ENCODE data around the gene TMEM178B. TPM values are rescaled to one million over a fixed set of nuclear protein-coding genes. Genes with fewer than 3 reads are reported as not detected.
A peak's percentile ranks its signal among the peaks of the same experiment; 100 is the strongest.

Gene TMEM178B
- total RNA-seq, 2 donors from 2014 or later, result 1.7 to 2.1 TPM

DNA sequence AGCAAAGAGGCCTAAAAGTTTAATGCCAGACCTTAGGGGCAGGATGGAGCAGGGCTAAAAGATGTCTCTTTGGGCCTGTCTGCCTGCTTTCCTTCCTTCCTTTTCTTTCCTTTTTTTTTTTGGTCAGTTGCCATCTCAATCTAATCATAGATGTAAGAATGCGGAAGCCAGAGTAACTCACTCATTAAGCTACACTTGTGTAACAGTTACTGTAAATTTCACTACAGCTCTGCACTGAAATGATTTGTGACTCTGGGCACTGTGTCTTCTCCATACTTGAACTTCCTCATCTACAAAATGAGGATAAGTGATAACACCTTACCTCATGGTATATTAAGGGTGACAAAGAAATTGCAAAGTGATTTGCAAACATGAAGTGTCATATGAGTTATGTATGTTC is 401.8 kb downstream of the TMEM178B start:
- H3K27ac Mint-ChIP-seq, result no peak overlapping the region
- no peak for ATAC-seq (replicated peaks)
- H3K36me3 Mint-ChIP-seq (ENCODE audit: low read depth), result no peaks in the 10 kb centered on the region
- no peak overlapping the region for H3K4me3 Mint-ChIP-seq
- no peaks in the 10 kb centered on the region for H3K9me3 Mint-ChIP-seq
- H3K27me3 Mint-ChIP-seq, result peaks cover 20% of the 10 kb centered on the region
- H3K4me1 Mint-ChIP-seq, result no peaks in the 10 kb centered on the region

DNA sequence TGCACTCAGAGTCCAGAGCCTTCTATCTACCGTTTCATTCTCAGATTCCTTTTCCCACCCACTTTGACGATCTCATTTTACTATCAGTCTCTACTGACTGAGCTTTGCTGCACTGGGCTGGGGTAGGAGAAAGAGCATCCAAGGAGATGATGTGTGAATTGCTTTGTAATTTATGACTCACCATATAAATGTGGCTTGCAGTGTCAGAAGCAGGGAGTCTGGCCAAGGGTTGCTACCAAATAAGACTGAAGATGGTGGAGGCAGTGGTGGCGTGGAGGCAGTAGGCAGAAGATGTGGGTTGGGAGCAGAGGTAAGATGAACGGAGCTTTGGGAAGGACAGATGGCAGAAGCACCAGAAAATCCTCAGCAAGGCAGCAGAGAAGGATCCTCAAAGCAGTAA is 404.0 kb downstream of the TMEM178B start:
- Mint-ChIP-seq H3K4me3 (no peak overlapping the region), H3K36me3 (ENCODE audit: low read depth) (no peaks in the 10 kb centered on the region), H3K4me1 (no peaks in the 10 kb centered on the region), H3K27ac (no peak overlapping the region), H3K27me3 (peaks cover 27% of the 10 kb centered on the region), H3K9me3 (no peaks in the 10 kb centered on the region)
- no peak for ATAC-seq (replicated peaks)

DNA sequence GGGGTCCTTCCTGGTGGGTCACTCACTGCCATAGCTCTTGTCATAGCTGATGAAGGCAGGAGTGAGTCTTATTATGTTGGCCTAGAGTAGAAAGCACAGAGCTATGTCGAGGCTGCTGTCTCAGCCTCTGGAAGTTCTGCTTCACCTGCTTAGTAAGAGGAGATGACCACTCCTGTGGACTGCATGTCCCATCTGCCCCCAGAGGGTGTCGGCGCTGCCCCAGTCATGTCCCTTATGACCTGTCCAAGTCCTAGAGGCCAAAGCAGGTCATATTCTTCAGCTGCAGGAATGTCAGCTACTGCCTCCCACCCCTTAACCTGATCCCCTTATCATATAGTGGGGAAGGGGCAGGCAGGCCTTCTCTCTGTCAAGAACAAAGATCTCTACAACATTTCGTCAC is 405.0 kb downstream of the TMEM178B start:
- Mint-ChIP-seq H3K27ac (no peak overlapping the region), H3K27me3 (peaks cover 35% of the 10 kb centered on the region), H3K4me3 (no peak overlapping the region), H3K36me3 (ENCODE audit: low read depth) (no peaks in the 10 kb centered on the region), H3K4me1 (no peaks in the 10 kb centered on the region), H3K9me3 (no peaks in the 10 kb centered on the region)
- ATAC-seq (replicated peaks), result no peak

DNA sequence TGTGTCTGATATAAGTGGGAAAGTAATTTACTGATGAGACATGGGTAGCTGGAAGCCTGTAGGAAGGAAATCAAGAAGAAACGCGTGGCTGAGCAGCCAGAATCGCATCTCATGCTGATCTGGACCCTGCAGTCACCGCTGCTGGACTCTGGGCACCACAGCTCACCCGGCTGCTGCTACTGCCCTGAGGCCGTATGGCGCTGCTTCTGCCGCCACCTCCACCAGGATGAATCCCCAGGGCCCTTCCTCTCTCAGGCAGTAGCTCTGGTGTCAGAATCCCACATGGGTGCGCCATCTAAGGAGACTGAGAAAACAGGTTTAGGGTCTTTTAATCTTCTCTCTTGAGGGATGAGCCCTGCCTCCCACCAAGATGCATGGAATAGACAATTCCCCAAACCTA is 407.1 kb downstream of the TMEM178B start:
- Mint-ChIP-seq H3K4me1 (no peaks in the 10 kb centered on the region), H3K36me3 (ENCODE audit: low read depth) (no peaks in the 10 kb centered on the region), H3K4me3 (no peak overlapping the region), H3K27me3 (peaks cover 35% of the 10 kb centered on the region), H3K27ac (no peak overlapping the region), H3K9me3 (no peaks in the 10 kb centered on the region)
- no peak for ATAC-seq (replicated peaks)

DNA sequence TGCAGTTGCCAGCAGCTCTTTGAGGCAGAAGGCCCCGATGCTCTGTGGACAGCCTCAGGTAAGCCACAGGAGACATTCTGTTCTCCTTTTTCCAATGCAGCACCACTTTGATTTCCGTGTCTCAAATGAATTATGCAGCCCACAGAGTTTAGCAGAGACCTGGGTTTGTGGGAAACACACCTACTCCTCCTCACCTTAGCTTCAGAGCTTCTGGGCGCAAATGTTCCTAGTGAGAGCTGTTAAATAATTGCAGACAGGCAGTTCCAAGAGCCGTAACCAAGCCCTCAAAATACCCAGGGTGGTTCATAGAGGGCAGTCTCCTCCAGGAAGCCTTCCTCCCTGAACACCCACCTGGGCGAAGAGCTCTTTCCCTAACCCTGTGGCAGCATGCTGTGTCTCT is 408.1 kb downstream of the TMEM178B start:
- Mint-ChIP-seq H3K4me1 (no peaks in the 10 kb centered on the region), H3K9me3 (no peaks in the 10 kb centered on the region), H3K27ac (no peak overlapping the region), H3K36me3 (ENCODE audit: low read depth) (no peaks in the 10 kb centered on the region), H3K27me3 (peaks cover 38% of the 10 kb centered on the region), H3K4me3 (no peak overlapping the region)
- ATAC-seq (replicated peaks), result no peak

DNA sequence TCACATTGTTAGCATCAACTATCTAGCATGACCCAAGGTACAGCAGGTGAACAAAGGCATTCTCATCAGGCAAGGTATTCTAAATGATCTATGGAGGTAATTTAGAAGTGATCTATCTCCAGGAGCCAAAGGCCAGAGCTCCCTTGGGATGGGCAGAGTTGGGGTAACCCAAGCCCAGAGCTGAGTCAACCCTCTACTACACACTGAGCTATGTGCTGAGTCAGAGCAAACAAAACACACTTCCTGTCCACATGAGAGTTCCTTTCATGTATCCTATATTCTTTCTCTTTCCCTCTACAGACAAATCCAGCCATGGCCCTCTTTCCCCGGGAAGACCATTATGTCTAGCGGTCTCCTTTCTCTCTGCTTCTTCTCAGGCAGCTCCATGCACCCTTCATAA is 409.2 kb downstream of the TMEM178B start:
- no peaks in the 10 kb centered on the region for H3K9me3 Mint-ChIP-seq
- ATAC-seq (replicated peaks), result peak; percentile 70
- peak overlapping the region; percentile 13 for H3K27ac Mint-ChIP-seq
- H3K4me1 Mint-ChIP-seq, result no peaks in the 10 kb centered on the region
- H3K36me3 Mint-ChIP-seq (ENCODE audit: low read depth), result no peaks in the 10 kb centered on the region
- H3K4me3 Mint-ChIP-seq, result no peak overlapping the region
- peaks cover 31% of the 10 kb centered on the region for H3K27me3 Mint-ChIP-seq

DNA sequence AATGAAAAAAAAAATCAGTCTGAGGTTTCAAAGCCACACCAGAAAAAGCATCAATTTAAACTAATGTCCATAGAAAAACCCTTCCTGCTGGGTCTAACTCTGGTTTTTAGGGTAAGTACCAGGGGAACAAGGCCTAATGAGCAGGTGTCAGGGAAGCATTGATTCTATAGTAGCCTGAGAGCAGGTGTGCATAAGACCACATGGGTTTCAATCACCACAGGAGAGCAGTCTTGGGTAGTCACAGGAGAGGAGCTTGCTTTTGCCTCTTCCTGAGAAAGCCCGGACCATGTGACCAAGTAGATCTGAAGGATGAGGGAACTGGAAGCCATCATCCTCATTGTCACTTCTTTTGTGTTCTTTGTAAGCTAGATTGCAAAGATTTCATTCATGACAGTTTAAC is 411.0 kb downstream of the TMEM178B start:
- H3K4me1 Mint-ChIP-seq, result no peaks in the 10 kb centered on the region

DNA sequence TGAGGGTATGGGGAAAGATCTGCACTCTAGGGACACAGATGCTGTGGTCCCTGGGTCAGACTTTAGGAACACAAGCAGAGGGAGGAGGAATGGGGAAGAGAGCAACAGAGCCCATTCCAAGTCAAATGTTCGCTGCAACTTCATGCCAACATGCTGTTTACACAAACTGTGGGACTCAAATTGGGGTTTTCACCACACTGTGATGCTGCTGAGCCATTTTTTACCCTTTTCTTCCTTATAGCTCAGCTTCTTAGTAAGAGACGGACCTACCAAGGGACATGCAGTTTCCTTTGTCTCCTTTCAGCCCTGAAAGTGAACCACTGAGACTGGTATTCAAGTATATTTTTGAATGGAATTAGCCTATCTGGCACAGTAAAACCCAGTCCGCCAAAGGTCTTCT is 413.1 kb downstream of the TMEM178B start:
- no peaks in the 10 kb centered on the region for H3K4me1 Mint-ChIP-seq
- no peak overlapping the region for H3K4me3 Mint-ChIP-seq
- ATAC-seq (replicated peaks), result no peak
- H3K27ac Mint-ChIP-seq, result no peak overlapping the region
- peaks cover 20% of the 10 kb centered on the region for H3K27me3 Mint-ChIP-seq
- no peaks in the 10 kb centered on the region for H3K36me3 Mint-ChIP-seq (ENCODE audit: low read depth)
- H3K9me3 Mint-ChIP-seq, result no peaks in the 10 kb centered on the region

More for the DNA sequence above, 411.0 kb downstream of the TMEM178B start:
- Mint-ChIP-seq H3K36me3 (ENCODE audit: low read depth) (no peaks in the 10 kb centered on the region), H3K27me3 (peaks cover 35% of the 10 kb centered on the region), H3K9me3 (no peaks in the 10 kb centered on the region), H3K27ac (no peak overlapping the region), H3K4me3 (no peak overlapping the region)
- ATAC-seq (replicated peaks), result no peak

DNA sequence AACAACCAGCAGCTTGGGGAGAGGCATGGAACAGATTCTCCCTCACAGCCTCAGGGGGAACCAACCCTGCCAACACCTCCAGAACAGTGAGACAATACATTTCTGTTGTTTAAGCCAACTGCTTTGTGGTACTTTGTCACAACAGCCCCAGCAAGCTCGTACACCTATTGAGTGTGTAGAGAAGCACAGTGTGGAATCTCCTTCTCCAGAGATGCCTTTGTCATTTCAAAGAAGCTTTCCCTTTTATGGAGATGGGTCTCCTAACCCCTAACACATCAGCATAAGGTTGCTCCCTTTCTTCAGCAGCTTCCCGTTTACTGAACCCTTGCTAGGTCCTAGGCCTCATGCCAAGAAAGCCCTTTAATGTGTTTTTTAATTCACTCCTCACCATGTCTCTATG is 416.6 kb downstream of the TMEM178B start:
- no peak for ATAC-seq (replicated peaks)
- Mint-ChIP-seq H3K27me3 (peaks cover 13% of the 10 kb centered on the region), H3K4me1 (no peaks in the 10 kb centered on the region), H3K9me3 (no peaks in the 10 kb centered on the region), H3K36me3 (ENCODE audit: low read depth) (no peaks in the 10 kb centered on the region), H3K27ac (no peak overlapping the region), H3K4me3 (no peak overlapping the region)

DNA sequence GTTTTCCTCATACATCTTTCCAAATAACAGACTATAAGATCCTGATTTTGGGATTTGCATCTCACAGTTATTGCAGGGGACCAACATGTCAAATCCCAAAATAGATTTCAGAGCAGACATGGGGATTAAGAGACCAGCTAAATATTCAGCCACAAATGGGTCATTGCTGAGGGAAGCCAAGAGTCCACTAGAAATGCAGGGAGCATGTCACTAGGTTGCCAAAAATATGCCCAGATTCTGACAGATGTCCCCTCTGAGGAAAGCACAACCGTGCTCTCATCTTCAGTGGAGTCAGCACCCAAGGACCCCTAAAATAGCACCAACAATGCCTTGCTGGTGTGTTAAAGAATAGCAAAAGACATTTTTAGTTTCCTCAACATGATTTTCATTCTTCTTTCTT is 421.2 kb downstream of the TMEM178B start:
- Mint-ChIP-seq H3K27ac (no peak overlapping the region), H3K27me3 (peaks cover 15% of the 10 kb centered on the region), H3K4me3 (no peak overlapping the region), H3K36me3 (ENCODE audit: low read depth) (no peaks in the 10 kb centered on the region), H3K4me1 (no peaks in the 10 kb centered on the region), H3K9me3 (no peaks in the 10 kb centered on the region)
- ATAC-seq (replicated peaks), result no peak

DNA sequence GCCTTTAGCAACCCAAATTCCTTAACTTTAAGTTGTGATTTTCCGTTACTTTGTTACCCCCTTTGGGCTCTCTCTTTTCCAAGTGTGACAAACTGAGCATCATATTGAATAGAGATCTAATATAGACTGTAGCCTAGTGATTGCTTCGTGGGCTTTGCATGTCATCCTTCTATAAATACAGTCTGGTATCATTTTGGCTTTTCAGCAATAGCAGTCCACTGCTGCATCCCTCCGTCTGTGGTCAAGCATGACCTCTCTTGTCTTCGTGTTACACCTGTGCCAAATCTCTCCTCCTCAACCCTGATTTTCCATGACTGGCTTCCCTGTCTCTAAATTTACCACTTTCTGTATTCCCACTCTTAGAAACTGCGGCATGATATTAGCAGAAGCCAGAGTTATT is 423.5 kb downstream of the TMEM178B start:
- no peak overlapping the region for H3K27ac Mint-ChIP-seq
- H3K9me3 Mint-ChIP-seq, result no peaks in the 10 kb centered on the region
- H3K36me3 Mint-ChIP-seq (ENCODE audit: low read depth), result no peaks in the 10 kb centered on the region
- no peak for ATAC-seq (replicated peaks)
- H3K27me3 Mint-ChIP-seq, result peaks cover 22% of the 10 kb centered on the region
- no peak overlapping the region for H3K4me3 Mint-ChIP-seq
- no peaks in the 10 kb centered on the region for H3K4me1 Mint-ChIP-seq

DNA sequence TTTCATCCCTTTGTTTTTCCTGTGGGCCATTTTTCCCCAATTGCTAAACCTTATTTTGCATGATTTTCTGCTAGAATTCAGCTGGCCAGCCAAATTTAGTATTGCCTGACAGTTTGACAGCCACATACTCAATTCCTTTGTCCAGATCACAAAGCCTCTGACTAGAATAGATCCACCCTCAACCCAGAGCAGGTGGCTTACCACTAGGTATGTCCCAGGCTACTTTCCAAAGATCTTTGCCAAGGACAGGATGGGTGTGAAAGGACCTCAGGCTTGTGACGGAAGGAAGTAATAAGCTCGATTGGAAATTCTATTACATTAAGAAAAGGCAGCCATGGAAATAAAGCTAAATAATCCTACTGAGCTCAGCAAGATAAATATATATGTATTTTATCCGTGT is 426.7 kb downstream of the TMEM178B start:
- no peak overlapping the region for H3K4me3 Mint-ChIP-seq
- no peak for ATAC-seq (replicated peaks)
- H3K4me1 Mint-ChIP-seq, result no peaks in the 10 kb centered on the region
- no peaks in the 10 kb centered on the region for H3K36me3 Mint-ChIP-seq (ENCODE audit: low read depth)
- peaks cover 21% of the 10 kb centered on the region for H3K27me3 Mint-ChIP-seq
- H3K27ac Mint-ChIP-seq, result no peak overlapping the region
- no peaks in the 10 kb centered on the region for H3K9me3 Mint-ChIP-seq

DNA sequence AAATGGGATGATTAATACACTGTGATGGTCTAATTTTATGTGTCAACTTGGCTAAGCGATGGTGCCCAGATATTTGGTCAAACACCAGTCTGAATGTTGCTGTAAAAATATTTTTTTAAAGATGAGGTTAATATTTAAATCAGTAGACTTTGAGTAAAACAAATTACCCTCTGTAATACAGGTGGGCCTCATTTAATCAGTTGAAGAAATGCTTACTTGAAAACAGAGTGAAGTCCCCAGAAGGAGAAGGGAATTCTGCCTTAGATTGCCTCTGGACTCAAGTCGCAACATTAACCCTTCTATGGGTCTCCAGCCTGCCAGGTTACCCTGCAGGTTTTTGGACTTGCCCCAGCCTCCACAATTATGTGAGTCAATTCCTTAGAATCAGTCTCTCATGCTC is 427.6 kb downstream of the TMEM178B start:
- no peaks in the 10 kb centered on the region for H3K9me3 Mint-ChIP-seq
- peaks cover 21% of the 10 kb centered on the region for H3K27me3 Mint-ChIP-seq
- H3K4me1 Mint-ChIP-seq, result no peaks in the 10 kb centered on the region
- ATAC-seq (replicated peaks), result no peak
- no peak overlapping the region for H3K27ac Mint-ChIP-seq
- H3K36me3 Mint-ChIP-seq (ENCODE audit: low read depth), result no peaks in the 10 kb centered on the region
- H3K4me3 Mint-ChIP-seq, result no peak overlapping the region

DNA sequence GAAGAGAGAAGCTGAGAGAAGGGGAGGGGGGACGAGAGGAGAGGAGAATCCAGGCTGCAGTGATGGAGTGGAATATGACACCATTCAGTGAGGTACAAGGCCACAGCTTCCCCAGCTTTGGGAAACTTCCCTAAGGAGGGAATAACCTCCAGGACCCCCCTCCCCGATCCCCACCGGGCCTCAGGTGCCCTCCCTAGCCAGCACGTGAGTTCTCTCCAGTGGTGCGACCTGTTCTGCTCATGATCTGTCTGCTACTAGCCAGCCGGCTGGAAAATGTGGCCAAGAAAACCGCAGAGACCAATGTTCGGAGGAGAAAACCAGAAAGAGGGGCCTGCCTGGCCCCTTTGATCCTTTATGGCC is 437.4 kb downstream of the TMEM178B start:
- H3K36me3 Mint-ChIP-seq (ENCODE audit: low read depth), result no peaks in the 10 kb centered on the region
- H3K9me3 Mint-ChIP-seq, result peaks cover 3% of the 10 kb centered on the region
- peak overlapping the region; percentile 45 for H3K4me3 Mint-ChIP-seq
- no peak overlapping the region for H3K27ac Mint-ChIP-seq
- H3K4me1 Mint-ChIP-seq, result peaks cover 7% of the 10 kb centered on the region
- H3K27me3 Mint-ChIP-seq, result peaks cover 60% of the 10 kb centered on the region
- ATAC-seq (replicated peaks), result no peak

DNA sequence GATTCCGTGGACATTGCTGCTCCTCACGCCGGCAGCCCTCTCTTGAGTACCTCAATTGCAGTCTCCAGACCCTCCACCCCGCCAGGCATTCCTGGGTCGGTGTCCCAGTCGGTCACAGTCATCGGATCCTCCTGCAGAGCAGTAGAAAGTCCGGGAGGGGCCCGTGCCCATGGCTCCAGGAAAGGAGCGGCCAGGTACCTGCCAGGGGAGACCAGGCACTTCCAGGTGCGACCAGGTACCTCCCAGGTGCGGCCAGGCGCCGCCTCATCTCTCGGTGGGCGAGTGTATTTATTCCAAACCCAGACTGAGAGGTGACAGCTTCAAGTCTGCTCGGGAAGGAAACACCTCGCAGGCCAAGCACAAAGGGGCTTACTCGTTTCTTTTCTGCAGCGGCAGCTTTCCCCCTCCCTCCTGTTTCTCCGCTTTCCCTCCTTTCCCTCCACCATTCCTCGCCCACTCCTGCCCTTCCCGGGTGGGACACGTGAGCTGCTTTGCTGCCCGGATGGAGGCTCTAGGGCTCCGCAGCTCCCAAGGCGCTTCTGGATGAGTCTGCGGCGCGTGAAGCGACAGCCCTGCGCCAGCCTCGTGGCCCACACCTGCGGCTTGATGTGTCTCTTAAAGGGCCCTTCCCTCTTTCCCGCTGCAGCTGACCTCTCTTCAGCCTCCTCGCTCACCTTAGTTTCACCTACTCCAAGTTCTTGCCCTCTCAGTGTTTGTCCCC is 438.0 kb downstream of the TMEM178B start:
- no peaks in the 10 kb centered on the region for H3K36me3 Mint-ChIP-seq (ENCODE audit: low read depth)
- peaks cover 7% of the 10 kb centered on the region for H3K4me1 Mint-ChIP-seq
- peaks cover 63% of the 10 kb centered on the region for H3K27me3 Mint-ChIP-seq
- peak overlapping the region; percentile 45 for H3K4me3 Mint-ChIP-seq
- H3K9me3 Mint-ChIP-seq, result peaks cover 3% of the 10 kb centered on the region
- peak; percentile 29 for ATAC-seq (replicated peaks)
- H3K27ac Mint-ChIP-seq, result no peak overlapping the region

DNA sequence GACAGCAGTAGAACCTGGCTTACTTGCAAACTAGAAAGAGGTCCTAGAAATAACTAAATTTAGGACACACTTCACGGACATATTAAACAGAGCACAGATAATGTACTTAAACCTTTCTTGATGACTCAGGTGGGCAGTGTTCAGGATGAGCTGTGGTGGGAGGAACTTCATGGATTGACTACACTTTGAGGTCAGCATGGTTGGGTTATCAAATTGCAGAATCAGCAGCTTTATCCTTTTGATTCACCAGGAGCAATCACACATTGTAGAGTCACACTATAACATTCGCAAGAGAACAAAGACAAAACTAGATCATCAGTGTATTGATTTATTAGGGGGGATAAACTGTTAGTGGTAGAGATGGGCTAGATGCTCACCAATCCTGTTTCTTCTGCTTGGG is 438.7 kb downstream of the TMEM178B start:
- ATAC-seq (replicated peaks), result peak; percentile 26
- Mint-ChIP-seq H3K4me1 (peaks cover 7% of the 10 kb centered on the region), H3K27ac (no peak overlapping the region), H3K4me3 (peak overlapping the region; percentile 45), H3K36me3 (ENCODE audit: low read depth) (no peaks in the 10 kb centered on the region), H3K9me3 (peaks cover 3% of the 10 kb centered on the region), H3K27me3 (peaks cover 67% of the 10 kb centered on the region)
